ENCODE results near the gene DCT.

Gene DCT

GRCh38 chr13:94464771-94465170, 14.7 kb downstream of the DCT start:
- TF ChIP-seq NFIC (IDR thresholded peaks at IDR 0.05) (no peak), YY1 (IDR thresholded peaks at IDR 0.05; ENCODE audit: low read depth) (no peak), MAX (IDR thresholded peaks at IDR 0.05) (no peak), CREB1 (IDR thresholded peaks at IDR 0.05; ENCODE audit: low read depth) (no peak), USF1 (IDR thresholded peaks at IDR 0.05) (no peak), CEBPB (IDR thresholded peaks at IDR 0.05) (no peak), TEAD4 (IDR thresholded peaks at IDR 0.05) (no peak), ZBTB7A (IDR thresholded peaks at IDR 0.05; ENCODE audit: low read depth) (no peak), EP300 (IDR thresholded peaks at IDR 0.05; ENCODE audit: borderline replicate concordance) (no peak), TCF12 (IDR thresholded peaks at IDR 0.05; ENCODE audit: low read depth) (no peak)

DNA sequence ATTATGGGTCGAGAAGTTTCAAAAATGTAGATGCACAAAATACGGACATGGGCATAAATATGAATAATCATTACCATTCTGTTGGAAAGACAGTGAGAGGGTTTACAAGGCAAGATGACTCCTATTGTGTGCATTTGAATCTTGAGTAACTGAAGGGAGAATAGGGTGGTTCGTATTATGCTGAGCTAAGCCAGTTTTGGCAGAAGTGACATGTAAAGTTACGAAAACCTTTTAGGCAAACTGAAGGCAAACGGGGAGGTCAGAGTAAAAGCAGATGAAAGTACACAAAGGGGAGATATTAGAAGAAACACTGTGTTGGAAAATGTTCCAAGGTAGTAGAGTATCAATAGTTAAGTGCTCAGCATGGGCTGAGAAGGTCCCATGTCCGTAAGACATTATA, 16.8 kb downstream of the DCT start:
- no peak for TF ChIP-seq RAD21 (IDR thresholded peaks at IDR 0.05; ENCODE audit: low read depth)
- no peak for TF ChIP-seq TEAD4 (IDR thresholded peaks at IDR 0.05)
- no peak for TF ChIP-seq NFIC (IDR thresholded peaks at IDR 0.05)
- TF ChIP-seq USF1 (IDR thresholded peaks at IDR 0.05), result no peak

DNA sequence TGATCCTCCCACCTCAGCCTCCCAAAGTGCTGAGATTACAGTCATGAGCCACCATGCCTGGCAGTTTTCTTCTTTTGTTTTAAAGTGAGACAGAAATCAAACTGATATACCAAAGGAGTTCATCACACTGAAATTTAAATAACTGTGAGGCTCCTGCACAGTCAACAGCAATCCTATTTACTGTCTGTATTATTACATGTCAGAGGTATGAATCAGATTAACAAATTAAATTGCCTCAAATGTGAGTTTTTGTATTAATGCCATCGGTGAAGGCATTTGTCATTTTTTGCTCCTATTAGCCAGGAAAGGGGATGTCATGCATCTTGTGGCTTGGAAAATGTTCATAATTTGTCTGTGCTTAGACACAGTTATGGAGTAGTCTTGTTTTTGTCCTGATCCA, 20.4 kb downstream of the DCT start:
- TF ChIP-seq USF1 (IDR thresholded peaks at IDR 0.05) (no peak), TEAD4 (IDR thresholded peaks at IDR 0.05) (no peak), FOXM1 (IDR thresholded peaks at IDR 0.05; ENCODE audit: borderline replicate concordance, low read depth) (no peak), MAX (IDR thresholded peaks at IDR 0.05) (no peak), NFIC (IDR thresholded peaks at IDR 0.05) (no peak)

- TF ChIP-seq YY1 (IDR thresholded peaks at IDR 0.05; ENCODE audit: low read depth) (no peak), EP300 (IDR thresholded peaks at IDR 0.05; ENCODE audit: borderline replicate concordance) (no peak), EGR1 (IDR thresholded peaks at IDR 0.05) (no peak), TAF1 (IDR thresholded peaks at IDR 0.05; ENCODE audit: low read depth) (no peak), TEAD4 (IDR thresholded peaks at IDR 0.05) (no peak), ZBTB7A (IDR thresholded peaks at IDR 0.05; ENCODE audit: low read depth) (no peak), REST (IDR thresholded peaks at IDR 0.05; ENCODE audit: low read depth) (no peak), RAD21 (IDR thresholded peaks at IDR 0.05; ENCODE audit: low read depth) (no peak), USF1 (IDR thresholded peaks at IDR 0.05) (no peak)
These were observed 24.1 kb downstream of the DCT start for GRCh38 chr13:94455414-94455813.

DNA sequence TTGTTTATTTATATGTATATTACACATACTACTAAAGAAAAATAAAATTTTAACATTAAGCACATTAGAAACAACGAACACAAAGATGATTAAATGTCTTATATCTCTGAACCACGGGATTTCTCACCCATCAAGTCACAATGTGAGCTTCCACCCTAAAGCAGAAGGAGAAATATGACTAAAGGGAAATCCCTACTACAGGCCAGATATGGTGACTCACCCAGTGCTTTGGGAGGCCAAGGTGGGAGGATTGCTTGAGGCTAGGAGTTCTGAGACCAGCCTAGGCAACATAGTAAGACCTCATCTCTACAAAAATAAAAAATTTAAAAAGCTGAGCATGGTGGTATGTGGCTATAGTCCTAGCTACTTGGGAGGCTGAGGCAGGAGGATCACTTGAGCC, 24.6 kb downstream of the DCT start:
- TF ChIP-seq TCF12 (IDR thresholded peaks at IDR 0.05; ENCODE audit: low read depth), result no peak
- no peak for TF ChIP-seq FOXM1 (IDR thresholded peaks at IDR 0.05; ENCODE audit: borderline replicate concordance, low read depth)
- TF ChIP-seq YY1 (IDR thresholded peaks at IDR 0.05; ENCODE audit: low read depth), result no peak
- no peak for TF ChIP-seq EP300 (IDR thresholded peaks at IDR 0.05; ENCODE audit: borderline replicate concordance)
- no peak for TF ChIP-seq USF1 (IDR thresholded peaks at IDR 0.05)
- TF ChIP-seq CREB1 (IDR thresholded peaks at IDR 0.05; ENCODE audit: low read depth), result no peak
- TF ChIP-seq EGR1 (IDR thresholded peaks at IDR 0.05), result no peak
- TF ChIP-seq NFIC (IDR thresholded peaks at IDR 0.05), result no peak
- TF ChIP-seq MAX (IDR thresholded peaks at IDR 0.05), result no peak
- TF ChIP-seq CEBPB (IDR thresholded peaks at IDR 0.05), result no peak
- no peak for TF ChIP-seq REST (IDR thresholded peaks at IDR 0.05; ENCODE audit: low read depth)
- no peak for TF ChIP-seq RAD21 (IDR thresholded peaks at IDR 0.05; ENCODE audit: low read depth)

Measured in Ishikawa (cell line).